Trophoblast cell (in vitro differentiated cells and primary cell): ENCODE results near the gene PHRF1. TPM values are rescaled to one million over a fixed set of nuclear protein-coding genes. Genes with fewer than 3 reads are reported as not detected.
A peak's percentile ranks its signal among the peaks of the same experiment; 100 is the strongest.

Experiments
- DNase-seq, 2 donors: peaks; one replicate each; pipeline ENCODE4 v3.0.0-alpha.2; 2016
- H2AFZ ChIP-seq: 2 replicates; pipeline ENCODE4 v1.6.1; 2013; ENCODE audit warnings: low read length, moderate library complexity, mild to moderate bottlenecking; ENCODE audit not compliant: insufficient read depth, poor library complexity
- H2AK5ac ChIP-seq: 2 replicates; pipeline ENCODE4 v1.6.1; 2013; ENCODE audit warnings: mild to moderate bottlenecking, low read length
- H2BK120ac ChIP-seq: 2 replicates; pipeline ENCODE4 v1.6.1; 2013; ENCODE audit warnings: low read length, mild to moderate bottlenecking, moderate library complexity; ENCODE audit not compliant: insufficient read depth, poor library complexity
- H2BK12ac ChIP-seq: 2 replicates; pipeline ENCODE4 v1.6.1; 2013; ENCODE audit warnings: mild to moderate bottlenecking, low read length, moderate library complexity
- H2BK5ac ChIP-seq: 2 replicates; pipeline ENCODE4 v1.6.1; 2013; ENCODE audit warnings: low read length, low read depth, moderate library complexity, mild to moderate bottlenecking; ENCODE audit not compliant: poor library complexity
- H3K14ac ChIP-seq: 2 replicates; pipeline ENCODE4 v1.6.1; 2013; ENCODE audit warnings: mild to moderate bottlenecking, low read length
- H3K18ac ChIP-seq: 2 replicates; pipeline ENCODE4 v1.6.1; 2013; ENCODE audit warnings: mild to moderate bottlenecking, low read length
- H3K23ac ChIP-seq: 2 replicates; pipeline ENCODE4 v1.6.1; 2013; ENCODE audit warnings: low read length
- H3K27ac ChIP-seq: 2 replicates; pipeline ENCODE4 v1.5.1; 2013; ENCODE audit warnings: low read depth, mild to moderate bottlenecking, inconsistent platforms, low read length, moderate library complexity
- H3K27me3 ChIP-seq: 2 replicates; pipeline ENCODE4 v1.6.1; 2013; ENCODE audit warnings: inconsistent platforms, mild to moderate bottlenecking, low read length, moderate library complexity; ENCODE audit not compliant: insufficient read depth
- H3K36me3 ChIP-seq, 2 experiments: 1 replicate in 1 of 2; 2 replicates in 1 of 2; pipeline ENCODE4 v1.6.1; 2013; ENCODE audit warnings: low read length in 2 of 2, mild to moderate bottlenecking in 2 of 2, moderate library complexity in 1 of 2; ENCODE audit not compliant: insufficient read depth in 2 of 2, control insufficient read depth in 1 of 2
- H3K4ac ChIP-seq: 2 replicates; pipeline ENCODE4 v1.6.1; 2013; ENCODE audit warnings: low read depth, mild to moderate bottlenecking, low read length, moderate library complexity
- H3K4me1 ChIP-seq, 2 experiments: 1 replicate in 1 of 2; 2 replicates in 1 of 2; pipeline ENCODE4 v1.6.1; 2013; ENCODE audit warnings: low read length in 2 of 2, mild to moderate bottlenecking in 2 of 2, moderate library complexity in 1 of 2; ENCODE audit not compliant: insufficient read depth in 2 of 2, control insufficient read depth in 1 of 2
- H3K4me2 ChIP-seq: 2 replicates; pipeline ENCODE4 v1.6.1; 2013; ENCODE audit warnings: inconsistent platforms, mild to moderate bottlenecking, low read length, moderate library complexity
- H3K4me3 ChIP-seq: 2 replicates; pipeline ENCODE4 v1.5.1; 2013; ENCODE audit warnings: mild to moderate bottlenecking, low read depth, low read length, inconsistent platforms
- H3K79me1 ChIP-seq: one replicate; pipeline ENCODE4 v1.6.1; 2013; ENCODE audit warnings: low read length
- H3K79me2 ChIP-seq: 2 replicates; pipeline ENCODE4 v1.6.1; 2013; ENCODE audit warnings: low read length, mild to moderate bottlenecking; ENCODE audit not compliant: control insufficient read depth, insufficient read depth, poor library complexity
- H3K9ac ChIP-seq: 2 replicates; pipeline ENCODE4 v1.6.1; 2013; ENCODE audit warnings: mild to moderate bottlenecking, low read length
- H3K9me3 ChIP-seq: 2 replicates; pipeline ENCODE4 v1.6.1; 2013; ENCODE audit warnings: low read depth, mild to moderate bottlenecking, control low read depth, inconsistent platforms, low read length; ENCODE audit not compliant: insufficient read depth
- H4K12ac ChIP-seq: 2 replicates; pipeline ENCODE4 v1.6.1; 2013; ENCODE audit warnings: low read depth, mild to moderate bottlenecking, low read length, moderate library complexity
- H4K8ac ChIP-seq: 2 replicates; pipeline ENCODE4 v1.6.1; 2013; ENCODE audit warnings: low read depth, mild to moderate bottlenecking, low read length, moderate library complexity
- H4K91ac ChIP-seq: one replicate; pipeline ENCODE4 v1.6.1; 2013; ENCODE audit warnings: low read depth, mild to moderate bottlenecking, low read length, moderate library complexity
- WGBS: extraction: QIAGEN DNeasy Blood & Tissue Kit; methylation state at CpG from one replicate; pipeline ENCODE4 v1.1.7; 2013; ENCODE audit warnings: missing lambda C conversion rate; ENCODE audit not compliant: insufficient read length, insufficient coverage; ENCODE audit errors: extremely low coverage; 5-methylcytosine and 5-hydroxymethylcytosine counted together
- polyA plus RNA-seq: library from polyadenylated mRNA; stranded (reverse); fragments of 200-250 nt; gene quantifications from 2 replicates; pipeline ENCODE4 v1.2.3, GENCODE V29; 2013

The PHRF1 gene, protein sequence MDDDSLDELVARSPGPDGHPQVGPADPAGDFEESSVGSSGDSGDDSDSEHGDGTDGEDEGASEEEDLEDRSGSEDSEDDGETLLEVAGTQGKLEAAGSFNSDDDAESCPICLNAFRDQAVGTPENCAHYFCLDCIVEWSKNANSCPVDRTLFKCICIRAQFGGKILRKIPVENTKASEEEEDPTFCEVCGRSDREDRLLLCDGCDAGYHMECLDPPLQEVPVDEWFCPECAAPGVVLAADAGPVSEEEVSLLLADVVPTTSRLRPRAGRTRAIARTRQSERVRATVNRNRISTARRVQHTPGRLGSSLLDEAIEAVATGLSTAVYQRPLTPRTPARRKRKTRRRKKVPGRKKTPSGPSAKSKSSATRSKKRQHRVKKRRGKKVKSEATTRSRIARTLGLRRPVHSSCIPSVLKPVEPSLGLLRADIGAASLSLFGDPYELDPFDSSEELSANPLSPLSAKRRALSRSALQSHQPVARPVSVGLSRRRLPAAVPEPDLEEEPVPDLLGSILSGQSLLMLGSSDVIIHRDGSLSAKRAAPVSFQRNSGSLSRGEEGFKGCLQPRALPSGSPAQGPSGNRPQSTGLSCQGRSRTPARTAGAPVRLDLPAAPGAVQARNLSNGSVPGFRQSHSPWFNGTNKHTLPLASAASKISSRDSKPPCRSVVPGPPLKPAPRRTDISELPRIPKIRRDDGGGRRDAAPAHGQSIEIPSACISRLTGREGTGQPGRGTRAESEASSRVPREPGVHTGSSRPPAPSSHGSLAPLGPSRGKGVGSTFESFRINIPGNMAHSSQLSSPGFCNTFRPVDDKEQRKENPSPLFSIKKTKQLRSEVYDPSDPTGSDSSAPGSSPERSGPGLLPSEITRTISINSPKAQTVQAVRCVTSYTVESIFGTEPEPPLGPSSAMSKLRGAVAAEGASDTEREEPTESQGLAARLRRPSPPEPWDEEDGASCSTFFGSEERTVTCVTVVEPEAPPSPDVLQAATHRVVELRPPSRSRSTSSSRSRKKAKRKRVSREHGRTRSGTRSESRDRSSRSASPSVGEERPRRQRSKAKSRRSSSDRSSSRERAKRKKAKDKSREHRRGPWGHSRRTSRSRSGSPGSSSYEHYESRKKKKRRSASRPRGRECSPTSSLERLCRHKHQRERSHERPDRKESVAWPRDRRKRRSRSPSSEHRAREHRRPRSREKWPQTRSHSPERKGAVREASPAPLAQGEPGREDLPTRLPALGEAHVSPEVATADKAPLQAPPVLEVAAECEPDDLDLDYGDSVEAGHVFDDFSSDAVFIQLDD (N-terminal part only)
- 23.6 and 23.8 TPM in 2 replicates for polyA plus RNA-seq

DNA sequence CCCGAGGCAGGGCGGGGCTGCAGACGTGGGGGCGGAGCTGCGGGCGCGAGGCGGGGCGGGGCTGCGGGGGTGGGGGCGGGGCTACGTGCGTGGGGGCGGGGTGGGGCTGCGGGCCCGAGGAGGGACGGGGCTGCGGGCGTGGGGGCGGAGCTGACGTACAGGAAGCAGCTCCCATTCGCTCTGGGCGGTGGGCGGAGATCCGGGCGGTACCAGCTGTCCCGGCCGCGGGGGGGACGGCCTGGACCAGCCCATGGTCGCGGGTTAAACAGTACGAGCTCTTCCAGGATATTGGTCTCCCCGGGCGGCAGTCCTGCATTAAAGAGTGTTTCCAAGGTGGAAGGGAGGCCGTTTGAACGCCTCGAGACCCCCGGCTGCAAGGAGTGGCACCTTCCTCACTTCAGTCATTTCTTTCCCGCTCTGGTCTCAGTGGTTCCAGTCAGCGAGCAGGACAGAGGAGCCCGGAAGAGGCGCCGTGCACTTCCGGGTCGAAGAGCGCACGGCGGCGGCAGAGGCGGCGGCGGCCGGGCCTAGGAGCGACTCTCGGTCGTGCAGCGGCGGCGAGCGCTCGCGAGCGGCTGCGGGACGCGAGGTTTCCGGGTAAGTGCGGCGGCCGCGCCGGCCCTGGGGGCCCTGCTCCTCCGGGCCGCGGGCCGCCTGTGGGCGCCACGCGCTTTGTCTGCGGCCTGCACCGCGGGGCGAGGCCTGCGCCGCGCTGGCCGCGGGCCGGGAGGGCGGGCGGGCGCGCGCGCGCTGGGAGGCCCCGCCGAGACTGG is at the start of gene PHRF1:
Gene PHRF1 (plus strand): TSS at position 475 of the 773 bp plus-strand sequence. CDS start 5,043 bp downstream, outside the sequence.
- WGBS: no CpG with 5 or more reads among the region's 99 CpGs
- Histone ChIP-seq H4K12ac (peak within 1 kb of the TSS; percentile 93), H3K4me2 (peak within 1 kb of the TSS; percentile 99), H2AFZ (peak within 1 kb of the TSS; percentile 99), H3K27me3 (no peaks in the 10 kb centered on the region), H2BK12ac (peak within 1 kb of the TSS; percentile 37), H3K79me1 (peaks cover 8% of the 10 kb centered on the region), H3K23ac (no peak within 1 kb of the TSS), H2BK5ac (peak within 1 kb of the TSS; percentile 99), H3K18ac (peak within 1 kb of the TSS; percentile 97), H3K14ac (peak within 1 kb of the TSS; percentile 99), H3K9ac (peak within 1 kb of the TSS; percentile 94), H3K79me2 (peaks cover 50% of the 10 kb centered on the region), H3K4me1 (peaks cover 26 to 29% of the 10 kb centered on the region in 2 experiments), H3K36me3 (peaks cover 8 to 12% of the 10 kb centered on the region in 2 experiments), H3K4ac (peak within 1 kb of the TSS; percentile 96), H4K8ac (peak within 1 kb of the TSS; percentile 94), H2BK120ac (peak within 1 kb of the TSS; percentile 98), H3K27ac (peak within 1 kb of the TSS; percentile 81), H4K91ac (peak within 1 kb of the TSS; percentile 96), H2AK5ac (peak within 1 kb of the TSS; percentile 99), H3K9me3 (peaks cover 4% of the 10 kb centered on the region), H3K4me3 (peak within 1 kb of the TSS; percentile 95)
- DNase-seq: peak; percentile 86 to 92

DNA sequence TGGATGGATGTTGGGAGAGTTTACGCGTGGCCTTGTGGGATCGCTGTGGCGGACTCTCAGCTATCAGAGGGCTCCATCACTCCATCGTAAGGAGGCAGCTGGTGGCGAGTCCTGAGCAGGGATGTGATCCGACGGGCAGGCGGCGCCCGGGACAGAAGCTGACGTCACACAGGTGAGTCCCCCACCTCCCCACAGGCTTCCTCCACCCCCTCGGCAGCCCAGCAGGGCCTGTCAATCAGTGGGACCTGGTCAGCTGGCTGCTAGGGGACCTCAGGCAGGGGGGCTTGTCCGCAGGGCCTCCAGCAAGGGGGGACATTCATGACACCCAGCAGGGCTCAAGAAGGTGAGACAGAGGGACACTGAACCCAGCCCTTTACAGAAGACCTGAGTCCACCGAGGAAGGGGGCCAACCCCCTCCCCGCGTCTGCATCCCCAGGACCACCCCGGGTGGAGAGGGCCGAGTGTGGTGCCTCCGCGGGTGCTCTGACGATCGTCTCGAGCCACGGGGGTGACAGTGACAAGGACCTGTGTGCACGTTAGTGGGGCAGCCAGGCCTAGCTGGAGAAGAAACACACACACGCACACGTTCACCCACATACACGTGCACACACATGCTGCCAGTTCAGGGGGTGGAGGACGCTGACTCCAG is 48.0 kb upstream of the PHRF1 start:
- no CpG with 5 or more reads among the region's 30 CpGs for whole genome bisulfite sequencing
- Histone ChIP-seq H3K27ac (no peak overlapping the region), H2BK12ac (no peak overlapping the region), H2BK120ac (no peak overlapping the region), H3K9me3 (peaks cover 1% of the 10 kb centered on the region), H3K18ac (no peak overlapping the region), H4K91ac (no peak overlapping the region), H3K4me1 (no peaks in the 10 kb centered on the region), H3K4me2 (no peak overlapping the region), H4K12ac (no peak overlapping the region), H3K14ac (no peak overlapping the region), H3K79me1 (no peaks in the 10 kb centered on the region), H3K27me3 (no peaks in the 10 kb centered on the region), H2AFZ (no peak overlapping the region), H3K79me2 (no peaks in the 10 kb centered on the region), H3K23ac (no peak overlapping the region), H3K36me3 (peaks cover 23 to 27% of the 10 kb centered on the region in 2 experiments), H3K9ac (no peak overlapping the region), H4K8ac (no peak overlapping the region), H3K4ac (no peak overlapping the region), H2AK5ac (no peak overlapping the region), H3K4me3 (no peak overlapping the region), H2BK5ac (no peak overlapping the region)
- no peak for DNase-seq

DNA sequence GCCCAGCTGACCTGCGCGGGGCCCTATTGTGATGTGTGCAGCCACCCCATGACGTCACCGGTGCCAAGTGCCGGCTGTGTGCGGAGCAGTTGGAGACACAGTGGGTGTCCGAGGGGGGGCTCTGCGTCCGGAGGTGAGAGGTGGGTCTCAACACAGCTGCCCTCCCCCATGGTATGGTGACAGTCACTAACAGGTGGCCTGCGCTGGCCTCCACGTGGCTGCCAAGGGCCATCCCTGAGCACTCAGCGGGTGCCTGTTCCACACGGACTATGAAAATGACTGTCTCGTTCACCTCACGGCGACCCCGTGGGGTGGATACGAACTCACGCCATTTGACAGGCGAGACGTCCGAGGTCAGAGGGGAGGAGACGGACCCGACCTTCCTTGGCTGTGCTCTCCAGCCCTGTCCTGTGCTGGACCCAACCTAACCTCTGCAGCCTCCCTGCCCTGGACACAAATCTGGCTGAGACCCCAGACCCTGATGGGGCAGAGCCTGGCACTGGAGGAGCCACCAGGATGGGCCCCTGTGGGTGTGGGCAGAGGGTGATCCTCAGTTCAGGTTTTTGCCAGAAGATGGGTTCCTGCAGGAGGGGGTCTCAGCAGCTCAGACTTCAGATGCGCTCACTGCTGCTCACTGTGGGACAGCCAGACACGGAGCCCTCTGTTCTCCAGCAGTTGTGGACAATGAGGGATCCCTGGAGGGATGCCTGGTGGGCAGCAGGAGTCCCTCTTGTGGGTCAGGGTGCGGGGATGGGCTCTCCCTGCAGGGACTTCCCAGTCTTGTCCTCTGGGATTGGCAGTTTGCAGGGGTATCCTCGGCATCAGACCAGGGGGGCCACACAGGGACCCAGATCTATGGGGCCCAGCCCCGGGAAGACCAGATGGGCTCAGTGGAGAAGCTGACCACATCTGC is 47.2 kb upstream of the PHRF1 start:
- no peak overlapping the region for H2BK5ac ChIP-seq
- no peak overlapping the region for H3K4ac ChIP-seq
- H4K8ac ChIP-seq: no peak overlapping the region
- H3K79me1 ChIP-seq: no peaks in the 10 kb centered on the region
- no peak overlapping the region for H3K27ac ChIP-seq
- no peak overlapping the region for H2BK12ac ChIP-seq
- H3K79me2 ChIP-seq: no peaks in the 10 kb centered on the region
- H4K12ac ChIP-seq: no peak overlapping the region
- H3K4me1 ChIP-seq: peaks cover under 1% of the 10 kb centered on the region in 2 experiments
- no peak overlapping the region for H2AK5ac ChIP-seq
- H3K9ac ChIP-seq: no peak overlapping the region
- H3K23ac ChIP-seq: no peak overlapping the region
- no peak overlapping the region for H3K4me2 ChIP-seq
- H3K14ac ChIP-seq: no peak overlapping the region
- H4K91ac ChIP-seq: no peak overlapping the region
- H2BK120ac ChIP-seq: no peak overlapping the region
- H3K27me3 ChIP-seq: no peaks in the 10 kb centered on the region
- no peak for DNase-seq
- H3K18ac ChIP-seq: no peak overlapping the region
- peaks cover 31 to 34% of the 10 kb centered on the region in 2 experiments for H3K36me3 ChIP-seq
- WGBS: no CpG with 5 or more reads among the region's 29 CpGs
- H3K4me3 ChIP-seq: no peak overlapping the region
- no peak overlapping the region for H2AFZ ChIP-seq
- peaks cover 1% of the 10 kb centered on the region for H3K9me3 ChIP-seq
